DND-41 (cell line): ENCODE measurements around the gene TJP3.

ENCODE experiments used
- ATAC-seq: fragments of 200-7000 bp; cut with Tn5 transposase; 3 replicates; pipeline ENCODE4 v1.9.1; 2021; ENCODE audit warnings: low read depth; ENCODE audit not compliant: insufficient read depth
- DNase-seq: peaks from one replicate; pipeline ENCODE4 v3.0.0-alpha.2; 2020
- H2AFZ ChIP-seq: 2 replicates; pipeline ENCODE4 v1.6.0; 2012; ENCODE audit warnings: low read depth, low read length
- H3K27ac ChIP-seq: 2 replicates; pipeline ENCODE4 v1.5.1; 2012; ENCODE audit warnings: low read length, inconsistent platforms
- H3K27me3 ChIP-seq: fragments of 200-600 bp; sonication (generic); 2 replicates; pipeline ENCODE4 v1.6.0; 2012; ENCODE audit warnings: low read length, mild to moderate bottlenecking, inconsistent platforms; ENCODE audit not compliant: insufficient read depth, poor library complexity
- H3K36me3 ChIP-seq: 2 replicates; pipeline ENCODE4 v1.5.1; 2012; ENCODE audit warnings: low read length, inconsistent platforms; ENCODE audit not compliant: insufficient read depth
- H3K4me1 ChIP-seq: 2 replicates; pipeline ENCODE4 v1.5.1; 2012; ENCODE audit warnings: mild to moderate bottlenecking, low read length; ENCODE audit not compliant: insufficient read depth
- H3K4me2 ChIP-seq: 2 replicates; pipeline ENCODE4 v1.6.0; 2012; ENCODE audit warnings: mild to moderate bottlenecking, moderate library complexity, low read length, inconsistent platforms; ENCODE audit not compliant: insufficient read depth
- H3K4me3 ChIP-seq, 2 experiments: fragments of 200-600 bp in 1 of 2; shearing (Covaris generic) in 1 of 2; 2 replicates each; pipeline ENCODE4 v1.5.1; 2012 to 2016; ENCODE audit warnings: inconsistent platforms in 2 of 2, low read length in 2 of 2, mild to moderate bottlenecking in 2 of 2, low read depth in 1 of 2, moderate library complexity in 1 of 2
- H3K79me2 ChIP-seq: 2 replicates; pipeline ENCODE4 v1.6.0; 2012; ENCODE audit warnings: low read length, inconsistent platforms; ENCODE audit not compliant: insufficient read depth
- H3K9ac ChIP-seq: 2 replicates; pipeline ENCODE4 v1.6.0; 2012; ENCODE audit warnings: low read depth, mild to moderate bottlenecking, inconsistent platforms, low read length, moderate library complexity
- H3K9me3 ChIP-seq: 2 replicates; pipeline ENCODE4 v1.5.1; 2012; ENCODE audit warnings: low read length, moderate library complexity, mild to moderate bottlenecking, inconsistent platforms; ENCODE audit not compliant: insufficient read depth, severe bottlenecking
- H4K20me1 ChIP-seq: 2 replicates; pipeline ENCODE4 v1.6.0; 2012; ENCODE audit warnings: low read length; ENCODE audit not compliant: insufficient read depth
- EZH2 ChIP-seq: IDR thresholded peaks from 3 replicates; pipeline ENCODE4 v1.6.1; 2012; ENCODE audit warnings: borderline replicate concordance, low read depth, mild to moderate bottlenecking, moderate library complexity, low read length, inconsistent platforms; ENCODE audit not compliant: severe bottlenecking
- TF ChIP-seq, protein P1 (sequence below): IDR thresholded peaks from 2 replicates; pipeline ENCODE4 v1.5.1; 2012; ENCODE audit warnings: borderline replicate concordance, low read length, moderate library complexity, mild to moderate bottlenecking; ENCODE audit not compliant: poor library complexity, severe bottlenecking; ENCODE audit errors: extremely low read depth

Gene TJP3

DNA sequence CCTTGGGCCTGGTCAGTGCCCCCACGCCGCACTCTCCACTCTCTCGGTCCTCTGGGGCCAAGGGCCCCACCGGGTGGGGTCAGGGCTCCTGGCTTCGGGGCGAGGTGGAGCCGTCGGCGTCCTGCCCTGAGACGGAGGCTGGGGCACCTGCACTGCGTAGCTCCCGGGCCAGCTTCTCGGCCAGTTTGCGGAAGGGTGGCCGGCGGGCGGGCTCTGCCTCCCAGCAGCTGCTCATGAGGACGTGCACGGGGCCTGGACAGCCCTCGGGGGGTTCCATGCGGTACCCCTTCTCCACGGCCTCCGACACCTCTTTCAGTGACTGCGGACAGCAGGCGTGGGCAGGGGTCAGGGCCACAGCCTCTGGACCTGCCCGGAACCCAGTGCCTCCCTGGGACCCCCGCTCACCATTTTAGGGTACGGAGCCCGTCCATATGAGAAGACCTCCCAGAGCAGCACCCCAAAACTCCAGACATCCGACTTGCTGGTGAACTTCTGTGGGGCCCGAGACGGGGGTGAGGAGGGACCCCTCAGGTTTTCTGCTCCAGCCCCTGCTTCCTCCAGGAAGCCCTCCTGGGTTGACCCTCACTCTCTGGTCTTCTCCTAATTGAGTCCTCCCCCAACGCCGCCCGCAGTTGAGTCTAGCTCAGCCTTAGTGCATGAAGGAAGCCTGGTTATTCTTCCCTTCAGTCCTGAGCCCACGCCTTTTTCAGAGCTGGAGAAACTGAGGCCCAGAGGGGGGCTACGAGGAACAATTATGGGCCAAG lies 70.1 kb downstream of the TJP3 start:
- H2AFZ ChIP-seq: no peak overlapping the region
- H3K36me3 ChIP-seq: no peaks in the 10 kb centered on the region
- TF ChIP-seq, protein P1, sequence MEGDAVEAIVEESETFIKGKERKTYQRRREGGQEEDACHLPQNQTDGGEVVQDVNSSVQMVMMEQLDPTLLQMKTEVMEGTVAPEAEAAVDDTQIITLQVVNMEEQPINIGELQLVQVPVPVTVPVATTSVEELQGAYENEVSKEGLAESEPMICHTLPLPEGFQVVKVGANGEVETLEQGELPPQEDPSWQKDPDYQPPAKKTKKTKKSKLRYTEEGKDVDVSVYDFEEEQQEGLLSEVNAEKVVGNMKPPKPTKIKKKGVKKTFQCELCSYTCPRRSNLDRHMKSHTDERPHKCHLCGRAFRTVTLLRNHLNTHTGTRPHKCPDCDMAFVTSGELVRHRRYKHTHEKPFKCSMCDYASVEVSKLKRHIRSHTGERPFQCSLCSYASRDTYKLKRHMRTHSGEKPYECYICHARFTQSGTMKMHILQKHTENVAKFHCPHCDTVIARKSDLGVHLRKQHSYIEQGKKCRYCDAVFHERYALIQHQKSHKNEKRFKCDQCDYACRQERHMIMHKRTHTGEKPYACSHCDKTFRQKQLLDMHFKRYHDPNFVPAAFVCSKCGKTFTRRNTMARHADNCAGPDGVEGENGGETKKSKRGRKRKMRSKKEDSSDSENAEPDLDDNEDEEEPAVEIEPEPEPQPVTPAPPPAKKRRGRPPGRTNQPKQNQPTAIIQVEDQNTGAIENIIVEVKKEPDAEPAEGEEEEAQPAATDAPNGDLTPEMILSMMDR: no peak
- no peak for TF ChIP-seq EZH2
- no peaks in the 10 kb centered on the region for H3K4me1 ChIP-seq
- H3K4me2 ChIP-seq: no peak overlapping the region
- H3K27ac ChIP-seq: no peak overlapping the region
- ATAC-seq (no peak), DNase-seq (no peak)
- H4K20me1 ChIP-seq: no peaks in the 10 kb centered on the region
- H3K4me3 ChIP-seq: no peak overlapping the region
- no peak overlapping the region for H3K9ac ChIP-seq
- peaks cover 19% of the 10 kb centered on the region for H3K9me3 ChIP-seq
- no peaks in the 10 kb centered on the region for H3K27me3 ChIP-seq
- H3K79me2 ChIP-seq: no peaks in the 10 kb centered on the region

DNA sequence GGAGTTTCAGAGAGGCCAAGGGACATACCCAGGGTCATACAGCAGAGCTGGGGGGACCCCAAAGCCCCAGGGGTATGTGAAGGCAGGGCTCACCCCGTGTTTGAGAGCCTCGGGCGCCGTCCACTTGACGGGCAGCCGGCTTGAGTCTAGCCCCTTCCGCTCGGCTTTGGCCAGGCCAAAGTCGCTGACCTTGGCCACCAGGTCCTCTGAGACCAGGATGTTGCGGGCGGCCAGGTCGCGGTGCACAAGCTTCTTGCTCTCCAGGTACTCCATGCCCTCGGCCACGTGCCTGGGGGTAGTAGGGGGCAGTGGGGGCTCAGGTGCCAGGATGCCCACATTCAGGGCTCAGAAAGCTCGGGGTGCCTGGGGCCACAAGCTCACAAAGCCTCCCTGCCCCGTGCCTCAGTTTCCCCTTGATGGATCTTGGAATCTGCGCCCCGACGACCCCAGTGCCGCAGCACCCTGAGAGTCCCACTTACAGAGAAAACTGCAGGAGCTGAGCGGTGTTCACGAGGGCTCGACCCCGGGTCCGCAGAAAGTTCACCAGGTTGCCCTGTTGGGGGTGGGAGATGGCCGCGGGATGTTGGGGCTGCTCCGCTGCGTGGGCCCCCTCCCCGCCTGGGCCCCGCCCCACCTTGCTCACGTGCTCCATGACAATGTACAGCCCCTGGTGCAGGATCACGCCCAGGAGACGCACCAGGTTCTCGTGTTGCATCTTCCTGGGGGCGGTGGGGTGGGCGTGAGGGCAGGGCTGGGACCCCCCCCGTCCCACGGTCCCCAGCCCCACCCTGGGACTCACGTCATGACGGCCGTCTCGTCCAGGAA lies 70.9 kb downstream of the TJP3 start:
- H2AFZ ChIP-seq: no peak overlapping the region
- H3K4me2 ChIP-seq: no peak overlapping the region
- no peaks in the 10 kb centered on the region for H3K4me1 ChIP-seq
- DNase-seq: no peak
- no peak for ATAC-seq
- no peaks in the 10 kb centered on the region for H4K20me1 ChIP-seq
- H3K4me3 ChIP-seq: no peak overlapping the region
- H3K36me3 ChIP-seq: no peaks in the 10 kb centered on the region
- no peak overlapping the region for H3K27ac ChIP-seq
- no peaks in the 10 kb centered on the region for H3K27me3 ChIP-seq
- no peak for TF ChIP-seq EZH2
- TF ChIP-seq, protein P1: no peak
- H3K9ac ChIP-seq: no peak overlapping the region
- H3K9me3 ChIP-seq: peaks cover 19% of the 10 kb centered on the region
- H3K79me2 ChIP-seq: no peaks in the 10 kb centered on the region

DNA sequence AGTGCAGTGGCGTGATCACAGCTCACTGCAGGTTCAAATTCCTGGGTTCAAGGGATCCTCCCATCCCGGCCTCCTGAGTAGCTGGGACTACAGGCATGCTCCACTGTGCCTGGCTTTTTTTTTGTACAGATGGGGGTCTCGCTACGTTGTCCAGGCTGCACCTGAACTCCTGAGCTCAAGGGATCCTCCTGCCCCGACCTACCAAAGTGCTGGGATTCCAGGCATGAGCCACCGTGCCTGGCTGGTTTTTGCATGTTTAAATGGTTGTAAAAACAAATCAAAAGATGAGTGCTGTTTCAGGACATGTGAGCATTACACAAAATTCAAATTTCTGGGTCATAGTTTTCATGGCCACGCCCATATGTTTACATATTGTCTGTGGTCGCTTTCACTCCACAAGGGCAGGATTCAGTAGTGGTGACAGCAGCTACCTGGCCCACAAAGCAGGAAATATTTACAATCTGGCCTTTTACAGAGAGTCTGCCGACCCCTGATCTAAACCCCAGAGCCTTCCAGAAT lies 72.7 kb downstream of the TJP3 start:
- Histone ChIP-seq H3K4me3 (no peak overlapping the region), H3K4me2 (no peak overlapping the region), H3K9ac (no peak overlapping the region), H3K27ac (no peak overlapping the region), H3K36me3 (no peaks in the 10 kb centered on the region), H3K27me3 (peaks cover 11% of the 10 kb centered on the region), H3K4me1 (peaks cover 7% of the 10 kb centered on the region), H4K20me1 (0 out of 2 replicates have a peak, but pooled peaks cover 5% of the 10 kb centered on the region), H2AFZ (no peak overlapping the region), H3K9me3 (peaks cover 19% of the 10 kb centered on the region), H3K79me2 (no peaks in the 10 kb centered on the region)
- TF ChIP-seq, protein P1: no peak
- TF ChIP-seq EZH2: no peak
- ATAC-seq (no peak), DNase-seq (no peak)
